Esophagus muscularis mucosa (tissue), 4 donors: ENCODE results near the gene LRRC7.

Experiments
- EP300 ChIP-seq: sonication (generic); formaldehyde crosslinking; IDR thresholded peaks from one replicate; pipeline ENCODE4 v1.6.1; 2017; ENCODE audit warnings: antibody characterized with exemption
- POLR2A ChIP-seq: fragments of 450-650 bp; IDR thresholded peaks from one replicate; pipeline ENCODE4 v1.6.1; 2017; ENCODE audit warnings: antibody characterized with exemption, moderate library complexity, mild to moderate bottlenecking, low read depth
- TF ChIP-seq, protein P1 (sequence below), 3 experiments: fragments of 200-600 bp in 2 of 3; fragments of 450-650 bp in 1 of 3; sonication (generic) in 2 of 3; IDR thresholded peaks; one replicate each; pipeline ENCODE4 v1.5.1; 2017 to 2019; ENCODE audit warnings: antibody characterized with exemption in 3 of 3, mild to moderate bottlenecking in 2 of 3, moderate library complexity in 1 of 3

- TF ChIP-seq, protein P1, sequence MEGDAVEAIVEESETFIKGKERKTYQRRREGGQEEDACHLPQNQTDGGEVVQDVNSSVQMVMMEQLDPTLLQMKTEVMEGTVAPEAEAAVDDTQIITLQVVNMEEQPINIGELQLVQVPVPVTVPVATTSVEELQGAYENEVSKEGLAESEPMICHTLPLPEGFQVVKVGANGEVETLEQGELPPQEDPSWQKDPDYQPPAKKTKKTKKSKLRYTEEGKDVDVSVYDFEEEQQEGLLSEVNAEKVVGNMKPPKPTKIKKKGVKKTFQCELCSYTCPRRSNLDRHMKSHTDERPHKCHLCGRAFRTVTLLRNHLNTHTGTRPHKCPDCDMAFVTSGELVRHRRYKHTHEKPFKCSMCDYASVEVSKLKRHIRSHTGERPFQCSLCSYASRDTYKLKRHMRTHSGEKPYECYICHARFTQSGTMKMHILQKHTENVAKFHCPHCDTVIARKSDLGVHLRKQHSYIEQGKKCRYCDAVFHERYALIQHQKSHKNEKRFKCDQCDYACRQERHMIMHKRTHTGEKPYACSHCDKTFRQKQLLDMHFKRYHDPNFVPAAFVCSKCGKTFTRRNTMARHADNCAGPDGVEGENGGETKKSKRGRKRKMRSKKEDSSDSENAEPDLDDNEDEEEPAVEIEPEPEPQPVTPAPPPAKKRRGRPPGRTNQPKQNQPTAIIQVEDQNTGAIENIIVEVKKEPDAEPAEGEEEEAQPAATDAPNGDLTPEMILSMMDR (IDR thresholded peaks at IDR 0.05), result no peak
- TF ChIP-seq EP300, result no peak
- no peak for TF ChIP-seq POLR2A
Measured at GRCh38 chr1:69553726-69554125, 14.0 kb upstream of the LRRC7 start.
